Kidney epithelial cell (primary cell): ENCODE data around the gene MLF2. TPM values are rescaled to one million over a fixed set of nuclear protein-coding genes. Genes with fewer than 3 reads are reported as not detected.
"Not testable (repeated sequence)": the region's sequence is repeated elsewhere in the genome, so short reads cannot be mapped to it uniquely, and the experiment has no call there.

ENCODE experiments used
- DNase-seq: peaks from one replicate; pipeline ENCODE4 v3.0.0-alpha.2; 2010; ENCODE audit warnings: low read depth
- H3K27me3 ChIP-seq: 2 replicates; pipeline ENCODE4 v1.6.0; 2011; ENCODE audit warnings: low read length; ENCODE audit not compliant: control insufficient read depth, insufficient read depth
- H3K36me3 ChIP-seq: 2 replicates; pipeline ENCODE4 v1.5.1; 2011; ENCODE audit warnings: low read length; ENCODE audit not compliant: control insufficient read depth, insufficient read depth
- H3K4me3 ChIP-seq: 2 replicates; pipeline ENCODE4 v1.5.1; 2011; ENCODE audit warnings: low read depth, mild to moderate bottlenecking, control low read depth, low read length
- total RNA-seq: library from RNA; depleted of rRNA; stranded (reverse); fragments of >200 nt; gene quantifications from 2 replicates; pipeline ENCODE4 v1.2.3, GENCODE V29; 2015
- TF ChIP-seq, protein P1 (sequence below): IDR thresholded peaks from 2 replicates; pipeline ENCODE4 v1.5.1; 2011; ENCODE audit warnings: mild to moderate bottlenecking, moderate library complexity, low read length, control low read depth, inconsistent platforms; ENCODE audit not compliant: insufficient read depth, poor library complexity, severe bottlenecking

MLF2 gene
- total RNA-seq, 1 donor from 2014 or later = 190 TPM

DNA sequence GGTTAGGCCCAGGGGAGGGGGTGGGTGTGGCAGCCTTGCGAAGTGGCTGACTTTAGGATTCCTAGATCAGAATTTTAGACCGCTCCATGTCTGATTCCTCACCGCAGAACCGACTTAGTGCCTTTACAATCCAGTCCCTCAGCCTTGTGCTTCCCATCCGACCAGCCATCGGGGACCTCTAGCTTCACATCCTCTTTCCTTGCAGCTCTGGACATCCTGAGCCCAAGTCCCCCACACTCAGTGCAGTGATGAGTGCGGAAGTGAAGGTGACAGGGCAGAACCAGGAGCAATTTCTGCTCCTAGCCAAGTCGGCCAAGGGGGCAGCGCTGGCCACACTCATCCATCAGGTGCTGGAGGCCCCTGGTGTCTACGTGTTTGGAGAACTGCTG lies 28.5 kb downstream of the MLF2 start:
- no peaks in the 10 kb centered on the region for H3K27me3 ChIP-seq
- peak overlapping the region; percentile 53 for H3K4me3 ChIP-seq
- TF ChIP-seq, protein P1, sequence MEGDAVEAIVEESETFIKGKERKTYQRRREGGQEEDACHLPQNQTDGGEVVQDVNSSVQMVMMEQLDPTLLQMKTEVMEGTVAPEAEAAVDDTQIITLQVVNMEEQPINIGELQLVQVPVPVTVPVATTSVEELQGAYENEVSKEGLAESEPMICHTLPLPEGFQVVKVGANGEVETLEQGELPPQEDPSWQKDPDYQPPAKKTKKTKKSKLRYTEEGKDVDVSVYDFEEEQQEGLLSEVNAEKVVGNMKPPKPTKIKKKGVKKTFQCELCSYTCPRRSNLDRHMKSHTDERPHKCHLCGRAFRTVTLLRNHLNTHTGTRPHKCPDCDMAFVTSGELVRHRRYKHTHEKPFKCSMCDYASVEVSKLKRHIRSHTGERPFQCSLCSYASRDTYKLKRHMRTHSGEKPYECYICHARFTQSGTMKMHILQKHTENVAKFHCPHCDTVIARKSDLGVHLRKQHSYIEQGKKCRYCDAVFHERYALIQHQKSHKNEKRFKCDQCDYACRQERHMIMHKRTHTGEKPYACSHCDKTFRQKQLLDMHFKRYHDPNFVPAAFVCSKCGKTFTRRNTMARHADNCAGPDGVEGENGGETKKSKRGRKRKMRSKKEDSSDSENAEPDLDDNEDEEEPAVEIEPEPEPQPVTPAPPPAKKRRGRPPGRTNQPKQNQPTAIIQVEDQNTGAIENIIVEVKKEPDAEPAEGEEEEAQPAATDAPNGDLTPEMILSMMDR = no peak
- no peak for DNase-seq
- no peaks in the 10 kb centered on the region for H3K36me3 ChIP-seq

DNA sequence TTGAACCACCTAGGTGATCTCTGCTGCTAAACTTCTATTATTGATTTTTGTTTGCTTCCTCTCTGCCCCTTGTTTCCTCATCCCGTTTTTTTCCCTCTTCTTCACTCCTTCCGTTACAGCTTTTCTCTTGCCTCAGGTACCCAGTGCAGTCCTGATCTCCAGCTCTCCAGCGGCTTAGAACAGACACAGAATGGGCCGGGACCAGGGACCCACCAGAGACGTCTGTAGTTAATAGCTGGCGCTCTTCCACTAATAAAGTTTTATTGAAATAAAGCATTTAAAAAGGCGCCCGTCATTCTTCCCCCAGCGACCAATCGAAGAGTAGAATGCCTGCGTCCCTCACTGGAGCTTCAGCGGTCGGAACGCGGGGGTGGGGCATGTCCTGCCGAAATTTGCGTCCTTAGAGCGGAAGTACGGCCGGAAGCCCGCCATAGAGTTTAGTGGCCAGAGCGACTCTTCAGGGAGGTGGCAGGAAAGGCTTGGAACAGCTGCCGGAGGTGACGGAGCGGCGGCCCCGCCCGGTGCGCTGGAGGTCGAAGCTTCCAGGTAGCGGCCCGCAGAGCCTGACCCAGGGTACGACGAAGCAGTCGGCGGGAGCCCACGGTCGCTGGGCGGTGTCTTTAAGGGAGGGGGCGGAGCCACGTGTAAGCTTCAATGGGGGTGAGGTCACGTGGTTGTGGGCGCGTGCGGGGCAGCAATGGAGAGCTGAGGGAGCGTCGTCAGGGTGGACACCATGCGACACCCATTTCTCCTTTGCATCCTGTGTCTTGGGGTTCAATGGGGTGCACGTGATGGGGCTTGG lies 29.1 kb downstream of the MLF2 start, which contains the start of gene COPS7A:
Gene COPS7A (plus strand): TSS at position 440 of the 802 bp plus-strand sequence. CDS start 611 bp downstream, outside the sequence.
- DNase-seq = peak; percentile 99
- H3K27me3 ChIP-seq = no peaks in the 10 kb centered on the region
- no peaks in the 10 kb centered on the region for H3K36me3 ChIP-seq
- TF ChIP-seq, protein P1 = no peak
- peak within 1 kb of the TSS; percentile 53 for H3K4me3 ChIP-seq

DNA sequence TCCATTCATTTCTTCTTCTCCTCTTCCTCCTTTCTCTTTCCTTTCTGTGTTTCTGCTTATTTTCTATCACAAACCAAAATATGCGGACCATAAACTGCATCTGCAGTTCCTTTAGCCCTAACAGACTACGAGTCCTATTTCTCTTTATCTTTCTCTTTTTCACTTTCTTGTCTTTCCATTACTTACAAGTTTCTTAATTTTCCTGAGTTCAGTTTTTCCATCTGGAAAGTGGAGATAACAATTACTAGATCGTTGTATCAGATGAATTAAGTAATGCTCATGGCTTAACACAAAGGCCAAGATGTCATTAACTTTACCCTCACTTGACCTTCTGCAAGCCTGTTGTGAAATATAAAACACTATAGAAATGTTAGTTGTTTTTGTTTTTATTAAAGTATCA lies 30.1 kb downstream of the MLF2 start:
- TF ChIP-seq, protein P1 = no peak
- Histone ChIP-seq H3K27me3 (no peaks in the 10 kb centered on the region), H3K36me3 (no peaks in the 10 kb centered on the region), H3K4me3 (no peak overlapping the region)
- no peak for DNase-seq

DNA sequence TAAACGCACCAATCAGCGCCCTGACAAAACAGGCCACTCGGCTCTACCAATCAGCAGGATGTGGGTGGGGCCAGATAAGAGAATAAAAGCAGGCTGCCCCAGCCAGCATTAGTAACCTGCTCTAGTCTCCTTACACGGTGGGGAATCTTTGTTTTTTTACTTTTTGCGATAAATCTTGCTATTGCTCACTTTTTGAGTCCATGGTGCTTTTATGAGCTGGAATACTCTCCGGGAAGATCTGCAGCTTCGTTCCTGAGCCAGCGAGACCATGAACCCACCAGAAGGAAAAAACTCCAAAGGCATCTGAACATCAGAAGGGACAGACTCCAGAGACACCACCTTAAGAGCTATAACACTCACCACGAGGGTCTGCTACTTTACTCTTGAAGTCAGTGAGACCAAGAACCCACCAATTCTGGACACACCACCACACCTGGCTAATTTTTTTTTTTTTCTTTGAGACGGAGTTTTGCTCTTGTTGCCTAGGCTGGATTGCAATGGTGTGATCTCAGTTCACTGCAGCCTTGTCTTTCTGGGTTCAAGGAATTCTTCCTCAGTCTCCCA lies 36.0 kb downstream of the MLF2 start:
- TF ChIP-seq, protein P1 = no peak
- Histone ChIP-seq H3K4me3 (no peak overlapping the region), H3K27me3 (peaks cover 2% of the 10 kb centered on the region), H3K36me3 (no peaks in the 10 kb centered on the region)
- DNase-seq = no peak

DNA sequence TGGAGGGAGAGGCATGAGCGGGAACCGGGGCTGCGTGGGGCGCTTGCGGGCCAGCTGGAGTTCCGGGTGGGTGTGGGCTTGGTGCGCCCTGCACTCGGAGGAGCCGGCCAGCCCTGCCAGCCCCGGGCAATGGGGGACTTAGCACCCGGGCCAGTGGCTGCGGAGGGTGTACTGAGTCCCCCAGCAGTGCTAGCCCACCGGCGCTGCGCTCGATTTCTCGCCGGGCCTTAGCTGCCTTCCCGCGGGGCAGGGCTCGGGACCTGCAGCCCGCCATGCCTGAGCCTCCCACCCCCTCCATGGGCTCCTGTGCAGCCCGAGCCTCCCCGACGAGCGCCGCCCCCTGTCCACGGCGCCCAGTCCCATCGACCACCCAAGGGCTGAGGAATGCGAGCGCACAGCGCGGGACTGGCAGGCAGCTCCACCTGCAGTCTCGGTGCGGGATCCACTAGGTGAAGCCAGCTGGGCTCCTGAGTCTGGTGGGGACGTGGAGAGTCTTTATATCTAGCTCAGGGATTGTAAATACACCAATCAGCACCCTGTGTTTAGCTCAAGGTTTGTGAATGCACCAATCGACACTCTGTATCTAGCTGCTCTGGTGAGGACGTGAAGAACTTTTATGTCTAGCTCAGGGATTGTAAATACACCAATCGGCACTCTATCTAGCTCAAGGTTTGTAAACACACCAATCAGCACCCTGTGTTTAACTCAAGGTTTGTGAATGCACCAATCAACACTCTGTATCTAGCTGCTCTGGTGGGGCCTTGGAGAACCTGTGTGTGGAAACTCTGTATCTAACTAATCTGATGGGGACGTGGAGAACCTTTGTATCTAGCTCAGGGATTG lies 36.7 kb downstream of the MLF2 start:
- not testable (repeated sequence) for H3K27me3 ChIP-seq

DNA sequence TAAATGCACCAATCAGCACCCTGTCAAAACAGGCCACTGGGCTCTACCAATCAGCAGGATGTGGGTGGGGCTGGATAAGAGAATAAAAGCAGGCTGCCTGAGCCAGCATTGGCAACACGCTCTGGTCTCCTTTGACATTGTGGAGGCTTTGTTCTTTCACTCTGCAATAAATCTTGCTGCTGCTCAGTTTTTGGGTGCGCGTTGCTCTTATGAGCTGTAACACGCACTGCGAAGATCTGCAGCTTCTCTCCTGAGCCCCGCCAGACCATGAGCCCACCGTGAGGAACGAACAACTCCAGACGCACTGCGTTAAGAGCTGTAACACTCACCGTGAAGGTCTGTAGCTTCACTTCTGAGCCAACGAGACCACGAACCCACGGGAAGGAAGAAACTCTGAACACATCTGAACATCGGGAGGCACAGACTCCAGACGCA lies 44.0 kb downstream of the MLF2 start:
- H3K27me3 ChIP-seq = peaks cover 2% of the 10 kb centered on the region
- TF ChIP-seq, protein P1 = no peak
- no peak overlapping the region for H3K4me3 ChIP-seq
- DNase-seq = no peak
- no peaks in the 10 kb centered on the region for H3K36me3 ChIP-seq

More for the DNA sequence above, 36.7 kb downstream of the MLF2 start:
- not testable (repeated sequence) for DNase-seq, H3K36me3 ChIP-seq, H3K4me3 ChIP-seq

DNA sequence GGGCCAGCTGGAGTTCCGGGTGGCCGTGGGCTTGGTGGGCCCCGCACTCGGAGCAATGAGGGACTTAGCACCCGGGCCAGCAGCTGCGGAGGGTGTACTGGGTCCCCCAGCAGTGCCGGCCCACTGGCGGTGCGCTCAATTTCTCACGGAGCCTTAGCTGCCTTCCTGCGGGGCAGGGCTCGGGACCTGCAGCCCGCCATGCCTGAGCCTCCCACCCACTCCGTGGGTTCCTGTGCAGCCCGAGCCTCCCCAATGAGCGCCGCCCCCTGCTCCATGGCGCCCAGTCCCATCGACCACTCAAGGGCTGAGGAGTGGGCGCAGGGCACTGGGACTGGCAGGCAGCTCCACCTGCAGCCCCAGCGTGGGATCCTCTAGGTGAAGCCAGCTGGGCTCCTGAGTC lies 44.6 kb downstream of the MLF2 start:
- H3K4me3 ChIP-seq, DNase-seq, H3K27me3 ChIP-seq, H3K36me3 ChIP-seq: not testable (repeated sequence)
